CD4-positive, alpha-beta T cell treated with Interferon alpha-2 for 1 hour (primary cell): Measurements from ENCODE around the gene ASPSCR1.

Experiments
- DNase-seq, 2 donors: peaks; one replicate each; pipeline ENCODE4 v3.0.0-alpha.2; 2020 to 2022

ASPSCR1 gene

GRCh38 chr17:81977211-81977808, at the start of gene ASPSCR1:
TSS of gene ASPSCR1 (plus strand) at chr17:81977629. CDS start at chr17:81977647, 18 bp downstream.
- DNase-seq, result peak; percentile 88 to 92

DNA sequence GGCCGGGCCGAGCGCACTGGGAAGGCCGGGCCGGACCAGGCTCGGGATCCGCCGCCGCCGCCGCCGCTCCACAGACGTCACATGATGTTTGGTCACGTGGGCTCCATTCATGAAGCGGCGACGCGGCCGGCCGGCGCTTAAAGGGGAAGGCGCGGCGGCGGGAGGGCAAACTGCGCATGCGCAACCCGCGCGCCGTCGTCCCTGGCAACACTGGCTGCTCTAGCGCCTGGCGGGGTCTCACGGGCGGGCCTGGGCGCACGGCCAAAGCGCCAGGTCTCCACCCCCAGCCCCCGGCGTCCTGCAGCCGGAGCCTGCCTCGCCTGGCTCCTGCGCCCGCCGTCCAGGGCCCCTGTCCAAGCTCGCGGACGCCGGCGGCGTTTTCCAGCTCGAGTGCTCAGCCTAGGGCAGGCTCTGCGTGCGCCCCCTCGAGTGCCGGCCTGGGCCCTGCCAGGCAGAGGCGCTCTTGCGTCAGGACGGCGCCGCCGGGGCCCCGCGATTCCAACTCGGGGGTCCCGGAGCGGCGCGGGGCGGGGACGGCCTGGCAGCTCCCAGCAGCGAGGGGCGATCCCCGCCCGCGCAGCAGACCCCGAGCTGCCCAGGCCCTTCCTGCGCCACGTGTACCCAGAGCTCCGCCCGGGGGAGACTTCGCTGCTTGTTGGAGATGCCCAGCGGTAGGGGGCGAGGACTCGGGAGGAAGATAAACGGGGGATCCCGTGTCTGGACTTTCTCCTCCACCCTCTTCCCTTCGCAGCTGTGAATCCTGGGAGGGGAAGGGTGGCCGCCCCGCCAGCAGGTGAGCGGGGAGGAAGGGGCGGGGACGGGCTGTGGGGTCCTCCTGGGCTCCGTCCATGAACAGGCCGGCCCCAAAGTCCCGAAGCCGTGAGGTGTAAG, 49.5 kb upstream of the ASPSCR1 start, which contains the start of gene MAFG:
Gene MAFG, minus strand, starts transcription at position 83 of the 891 bp plus-strand sequence. CDS start 4,550 bp downstream, outside the sequence.
- DNase-seq, result peak; percentile 90 to 92

GRCh38 chr17:81928544-81929252, 48.7 kb upstream of the ASPSCR1 start:
- DNase-seq, result no peak

GRCh38 chr17:81929253-81930141, 47.9 kb upstream of the ASPSCR1 start:
- DNase-seq, result no peak

GRCh38 chr17:81930142-81931125, 47.0 kb upstream of the ASPSCR1 start:
- DNase-seq, result no peak

DNA sequence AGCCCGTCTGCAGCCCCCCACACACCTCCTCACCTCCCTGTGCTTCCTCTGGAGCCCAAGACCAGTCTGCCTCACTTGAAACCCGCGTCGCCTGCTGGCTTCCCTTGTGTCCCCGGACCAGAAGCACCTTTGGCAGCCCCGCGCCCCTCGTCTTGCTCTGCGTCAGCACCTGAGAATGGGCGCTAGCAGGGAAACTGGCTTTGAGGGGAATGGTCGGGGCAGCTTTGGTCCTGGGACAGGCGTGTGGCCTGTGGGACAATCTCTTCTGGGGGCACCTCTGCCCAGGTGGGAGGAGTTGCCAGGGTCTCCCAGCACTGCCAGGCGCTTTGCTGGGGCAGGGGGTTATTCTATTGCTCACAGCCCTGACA, 46.3 kb upstream of the ASPSCR1 start:
- DNase-seq, result no peak

DNA sequence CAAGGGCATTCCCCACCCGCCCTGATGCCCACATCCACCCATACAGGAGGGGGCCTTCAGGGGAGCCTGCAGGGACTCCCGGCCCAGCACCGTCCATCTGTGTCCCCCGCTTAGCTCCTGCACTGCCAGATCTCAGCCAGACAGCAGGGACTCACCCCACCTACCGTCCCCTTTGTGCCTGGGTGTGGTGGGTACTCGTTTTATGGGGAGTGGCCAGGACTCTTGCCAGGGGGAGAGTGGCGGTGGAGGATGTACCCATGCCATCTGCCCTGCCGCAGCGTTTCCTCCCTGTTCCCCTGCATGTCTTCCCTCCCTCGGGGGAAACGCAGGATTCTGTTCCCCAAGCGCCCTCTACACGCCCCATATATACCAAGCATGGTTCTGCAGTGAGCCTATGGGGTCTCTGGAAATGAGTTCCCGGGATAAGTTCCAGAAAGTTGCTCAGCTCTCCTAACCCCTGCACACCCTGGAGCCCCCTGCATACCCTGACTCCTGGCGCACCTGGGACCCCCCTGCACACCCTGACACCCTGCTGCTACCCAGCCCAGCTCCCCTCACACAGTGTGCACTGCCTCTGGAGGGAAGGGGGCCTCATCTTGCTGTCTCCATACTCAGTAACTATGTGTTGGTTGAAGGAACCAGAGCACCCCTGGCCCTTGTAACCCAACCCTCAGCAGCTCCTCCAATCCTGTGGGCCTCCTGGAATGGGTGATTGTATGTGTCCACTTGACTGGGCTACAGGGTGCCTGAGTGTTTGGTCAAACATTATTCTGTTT, 45.7 kb upstream of the ASPSCR1 start:
- no peak for DNase-seq

DNA sequence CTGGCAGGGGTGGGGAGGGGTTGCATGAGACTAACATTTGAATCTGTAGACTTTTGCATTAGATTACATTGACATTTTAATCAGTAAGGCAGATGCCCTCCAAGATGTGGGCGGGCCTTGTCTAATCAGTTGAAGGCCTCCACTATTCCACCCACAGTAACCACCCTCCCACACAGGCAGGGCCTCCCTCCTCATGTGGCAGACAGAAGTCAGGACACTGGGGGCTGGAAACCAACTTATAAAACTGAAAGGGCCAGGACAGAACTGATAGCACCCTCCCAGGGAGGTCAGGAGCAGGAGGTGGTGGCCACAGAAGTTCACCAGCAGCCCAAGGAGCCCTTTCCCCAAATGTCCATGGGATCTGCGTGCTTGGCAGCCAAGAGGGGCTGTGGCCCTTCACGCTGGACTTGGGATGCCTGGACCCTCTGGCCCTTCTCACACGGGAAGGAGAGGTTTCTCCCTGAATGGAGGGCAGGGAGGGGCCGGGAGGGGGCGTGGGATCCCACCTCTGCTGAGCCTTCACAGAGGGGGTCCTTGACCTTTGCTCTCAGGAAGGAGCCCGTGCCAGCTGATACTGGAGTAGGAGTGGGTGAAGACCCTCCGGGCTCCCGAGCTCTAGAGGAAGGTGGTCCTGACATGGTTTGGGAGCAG, 45.0 kb upstream of the ASPSCR1 start:
- no peak for DNase-seq

DNA sequence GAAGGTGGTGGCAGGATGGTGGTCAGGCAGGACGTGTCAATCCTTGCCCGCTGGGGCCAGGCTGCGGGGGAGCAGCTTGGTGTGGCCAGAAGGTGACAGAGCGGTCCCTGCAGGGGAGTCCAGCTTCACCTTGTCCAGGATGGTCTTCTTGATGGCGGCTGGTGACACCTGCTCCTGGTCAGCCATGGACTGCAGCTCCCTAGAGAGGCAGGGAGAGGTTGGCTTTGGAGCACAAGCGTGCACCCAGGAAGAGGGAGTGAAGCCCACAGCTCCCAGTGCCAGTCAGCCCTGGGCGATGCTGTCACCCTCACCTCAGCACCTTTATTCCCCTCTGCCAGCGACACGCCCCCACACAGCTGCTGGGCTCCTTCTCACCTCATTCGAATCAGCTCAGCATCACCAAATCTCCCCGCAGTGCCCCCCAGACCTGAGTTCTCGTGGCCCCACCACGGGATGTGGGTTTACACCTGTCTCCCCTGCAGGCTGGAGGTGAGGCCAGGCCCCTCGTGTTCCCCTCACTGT, 44.2 kb upstream of the ASPSCR1 start:
- no peak for DNase-seq

DNA sequence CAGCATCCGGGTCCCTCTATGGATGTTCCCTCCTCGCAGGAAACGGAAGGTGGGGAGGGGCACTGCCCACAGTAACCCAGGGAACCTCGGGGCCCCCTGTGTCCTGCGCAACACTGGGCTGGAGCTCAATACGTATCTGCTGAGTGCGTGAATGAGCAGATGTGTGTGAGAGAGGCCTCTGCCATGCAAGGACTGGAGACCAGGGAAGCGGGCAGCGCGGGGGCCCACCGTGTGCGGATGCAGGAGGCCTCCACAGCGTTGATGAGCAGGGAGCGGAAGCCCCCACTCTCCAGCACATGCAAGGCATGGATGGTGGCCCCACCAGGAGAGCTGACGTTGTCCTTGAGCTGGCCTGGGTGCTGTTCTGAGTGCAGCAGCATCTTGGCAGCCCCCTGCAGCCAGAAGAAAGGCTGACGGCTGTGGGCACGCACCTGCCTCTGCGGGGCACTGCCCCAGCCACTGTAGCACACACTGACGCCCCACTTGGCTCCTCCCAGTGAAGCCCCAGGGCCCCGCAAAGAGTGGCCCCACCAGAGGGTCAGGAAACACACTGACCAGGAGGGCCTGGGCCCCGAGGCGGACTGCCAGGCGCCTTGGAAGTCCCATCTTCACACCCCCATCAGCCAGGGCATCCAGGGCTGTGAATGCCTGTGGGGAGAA, 43.2 kb upstream of the ASPSCR1 start:
- DNase-seq, result no peak

- no peak for DNase-seq
Measured at GRCh38 chr17:81934850-81935708, 42.4 kb upstream of the ASPSCR1 start.

- no peak for DNase-seq
Measured at GRCh38 chr17:81935709-81936084, 41.7 kb upstream of the ASPSCR1 start.

DNA sequence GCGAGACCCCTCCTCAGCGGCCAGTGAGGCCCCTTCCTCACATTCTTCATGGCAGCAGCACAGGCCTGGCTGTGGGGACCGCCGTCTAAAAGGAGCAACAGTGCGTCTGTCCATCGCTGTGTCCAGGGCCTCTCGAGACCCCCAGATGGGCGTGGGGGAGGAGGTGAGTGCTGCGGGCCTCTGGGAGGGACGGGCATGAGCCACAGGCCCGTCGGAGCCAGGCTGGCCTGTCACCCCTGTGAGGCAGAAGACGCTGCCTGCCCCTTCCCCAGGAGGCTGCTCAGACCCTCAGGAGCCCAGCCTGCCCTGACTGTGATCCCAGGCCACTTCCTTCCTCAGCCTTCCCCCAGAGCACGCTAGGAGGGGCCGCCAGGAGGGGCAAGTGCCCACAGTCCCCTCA, 38.2 kb upstream of the ASPSCR1 start:
- DNase-seq, result no peak

- no peak for DNase-seq
Measured at GRCh38 chr17:81939881-81940385, 37.5 kb upstream of the ASPSCR1 start.

GRCh38 chr17:81940538-81941483, 36.6 kb upstream of the ASPSCR1 start:
- DNase-seq, result no peak

DNA sequence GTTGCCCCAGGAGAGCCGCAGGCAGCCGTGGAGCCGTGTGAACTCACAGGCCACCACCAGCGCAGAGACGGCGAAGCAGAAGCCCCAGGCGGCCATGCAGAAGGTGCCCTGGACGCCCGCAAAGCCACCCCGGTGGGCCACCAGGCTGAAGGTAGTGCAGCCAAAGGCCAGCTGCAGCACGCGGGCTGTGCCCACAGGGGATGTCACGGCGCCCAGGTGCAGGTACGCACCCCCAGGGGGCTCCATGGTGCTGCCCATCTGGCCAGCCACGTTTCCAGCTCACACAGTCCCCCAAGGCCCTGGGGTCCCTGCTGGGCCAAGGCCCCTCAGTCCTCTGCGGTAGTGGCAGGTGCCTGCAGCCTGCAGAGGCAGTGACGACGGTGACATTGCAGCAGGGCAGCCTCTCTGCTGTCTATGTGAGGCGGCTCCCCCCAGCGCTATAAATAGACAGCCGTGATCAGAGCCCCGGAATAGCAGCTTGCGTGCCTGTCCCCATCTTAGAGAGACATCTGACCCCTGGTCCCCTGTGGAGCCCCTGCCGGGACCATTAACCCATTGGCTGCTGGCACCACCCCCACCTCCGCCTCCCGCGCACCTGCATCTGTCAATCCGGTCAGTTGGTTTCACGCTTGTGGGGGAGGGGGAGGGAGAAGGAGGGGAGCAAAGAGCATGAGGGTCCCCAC, 35.8 kb upstream of the ASPSCR1 start:
- no peak for DNase-seq
